Measurements from ENCODE around the gene RNF213.

DNA sequence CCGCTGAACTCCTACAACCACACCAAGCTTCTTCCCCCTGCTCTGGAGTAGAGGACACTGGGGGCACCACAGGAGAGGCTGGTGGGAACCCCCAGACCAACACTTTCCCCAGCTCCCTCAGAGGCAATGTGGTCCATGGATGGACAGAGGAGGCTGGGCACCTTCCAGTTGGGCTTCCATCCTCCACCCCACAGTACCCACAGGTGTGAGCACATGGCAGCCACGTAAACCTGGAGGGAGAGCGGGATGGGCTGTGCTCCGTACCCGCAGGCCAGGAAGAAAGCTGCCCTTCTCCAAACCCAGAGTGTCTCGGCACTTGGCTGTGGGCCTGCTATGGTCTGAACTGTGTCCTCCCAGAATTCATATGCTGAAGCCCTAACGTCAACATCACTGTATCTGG is 42.3 kb upstream of the RNF213 start:
- TF ChIP-seq EZH2 (IDR thresholded peaks at IDR 0.05; ENCODE audit: low read length) = no peak
- TF ChIP-seq, protein P1, sequence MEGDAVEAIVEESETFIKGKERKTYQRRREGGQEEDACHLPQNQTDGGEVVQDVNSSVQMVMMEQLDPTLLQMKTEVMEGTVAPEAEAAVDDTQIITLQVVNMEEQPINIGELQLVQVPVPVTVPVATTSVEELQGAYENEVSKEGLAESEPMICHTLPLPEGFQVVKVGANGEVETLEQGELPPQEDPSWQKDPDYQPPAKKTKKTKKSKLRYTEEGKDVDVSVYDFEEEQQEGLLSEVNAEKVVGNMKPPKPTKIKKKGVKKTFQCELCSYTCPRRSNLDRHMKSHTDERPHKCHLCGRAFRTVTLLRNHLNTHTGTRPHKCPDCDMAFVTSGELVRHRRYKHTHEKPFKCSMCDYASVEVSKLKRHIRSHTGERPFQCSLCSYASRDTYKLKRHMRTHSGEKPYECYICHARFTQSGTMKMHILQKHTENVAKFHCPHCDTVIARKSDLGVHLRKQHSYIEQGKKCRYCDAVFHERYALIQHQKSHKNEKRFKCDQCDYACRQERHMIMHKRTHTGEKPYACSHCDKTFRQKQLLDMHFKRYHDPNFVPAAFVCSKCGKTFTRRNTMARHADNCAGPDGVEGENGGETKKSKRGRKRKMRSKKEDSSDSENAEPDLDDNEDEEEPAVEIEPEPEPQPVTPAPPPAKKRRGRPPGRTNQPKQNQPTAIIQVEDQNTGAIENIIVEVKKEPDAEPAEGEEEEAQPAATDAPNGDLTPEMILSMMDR (optimal IDR thresholded peaks at IDR 0.05 in 1 of 3, IDR thresholded peaks at IDR 0.05 in 1 of 3, conservative IDR thresholded peaks at IDR 0.05 in 1 of 3; ENCODE audit: extremely low read depth in 1 of 3, insufficient read depth in 2 of 3, low read length in 3 of 3) = no peak

Data from keratinocyte (primary cell).